Dendritic cell treated with granulocyte-macrophage colony-stimulating factor and Interleukin-4, amounts not matched to agents 40 ng/mL and 50 ng/mL, for 4 days (primary cell): ENCODE data around the gene MAML2.
"Not testable (repeated sequence)": the region's sequence is repeated elsewhere in the genome, so short reads cannot be mapped to it uniquely, and the experiment has no call there.

Experiments
- H3K27ac Mint-ChIP-seq: one replicate; pipeline ENCODE4 v1.8.0; 2022; ENCODE audit warnings: mild to moderate bottlenecking, mixed read lengths
- H3K27me3 Mint-ChIP-seq: one replicate; pipeline ENCODE4 v1.8.0; 2022; ENCODE audit warnings: mild to moderate bottlenecking, mixed read lengths
- H3K36me3 Mint-ChIP-seq: one replicate; pipeline ENCODE4 v1.8.0; 2022; ENCODE audit warnings: low read depth, mixed read lengths
- H3K4me1 Mint-ChIP-seq: one replicate; pipeline ENCODE4 v1.8.0; 2022; ENCODE audit warnings: low read depth, mixed read lengths
- H3K4me3 Mint-ChIP-seq: one replicate; pipeline ENCODE4 v1.8.0; 2022; ENCODE audit warnings: mild to moderate bottlenecking, moderate library complexity, mixed read lengths
- H3K9me3 Mint-ChIP-seq: one replicate; pipeline ENCODE4 v1.8.0; 2022; ENCODE audit warnings: mixed read lengths
- intact Hi-C: fragments of 100-400 bp; cut with micrococcal nuclease; formaldehyde crosslinking; loops from one replicate; pipeline ENCODE4 v1.15.0; 2022

Gene MAML2

GRCh38 chr11:96271777-96272176, 71.2 kb downstream of the MAML2 start:
- intact Hi-C loops, result no loop called here
- H3K4me3 Mint-ChIP-seq, result no peak overlapping the region
- peaks cover 24% of the 10 kb centered on the region for H3K36me3 Mint-ChIP-seq
- peaks cover 26% of the 10 kb centered on the region for H3K9me3 Mint-ChIP-seq
- H3K27ac Mint-ChIP-seq, result no peak overlapping the region
- H3K27me3 Mint-ChIP-seq, result no peaks in the 10 kb centered on the region
- peaks cover 17% of the 10 kb centered on the region for H3K4me1 Mint-ChIP-seq

DNA sequence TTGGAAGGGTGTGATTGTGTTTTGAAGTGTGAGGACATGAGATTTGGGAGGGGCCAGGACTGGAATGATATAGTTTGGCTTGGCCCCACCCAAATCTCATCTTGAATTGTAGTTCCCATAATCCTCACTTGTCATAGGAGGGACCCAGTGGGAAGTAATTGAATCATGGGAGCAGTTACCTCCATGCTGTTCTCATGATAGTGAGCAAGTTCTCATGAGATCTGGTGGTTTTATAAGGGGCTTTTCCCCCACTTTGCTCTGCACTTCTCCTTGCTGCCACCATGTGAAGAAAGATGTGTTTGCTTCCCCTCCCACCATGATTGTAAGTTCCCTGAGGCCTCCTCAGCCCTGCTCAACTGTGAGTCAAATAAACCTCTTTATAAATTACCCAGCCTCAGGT, 71.6 kb downstream of the MAML2 start:
- H3K27me3 Mint-ChIP-seq, H3K27ac Mint-ChIP-seq, intact Hi-C loops, H3K4me3 Mint-ChIP-seq: not testable (repeated sequence)
- Mint-ChIP-seq H3K9me3 (peaks cover 26% of the 10 kb centered on the region), H3K36me3 (peaks cover 24% of the 10 kb centered on the region), H3K4me1 (peaks cover 12% of the 10 kb centered on the region)

- intact Hi-C loops, result loop anchor here (5.0 kb wide), 1 partner anchor 34 kb away; no protein-coding TSS in a partner anchor
- H3K36me3 Mint-ChIP-seq, result peaks cover 24% of the 10 kb centered on the region
- peaks cover 26% of the 10 kb centered on the region for H3K9me3 Mint-ChIP-seq
- not testable (repeated sequence) for H3K4me3 Mint-ChIP-seq, H3K27ac Mint-ChIP-seq, H3K27me3 Mint-ChIP-seq
- peaks cover 31% of the 10 kb centered on the region for H3K4me1 Mint-ChIP-seq
Measured at GRCh38 chr11:96268527-96268926, 74.5 kb downstream of the MAML2 start.

GRCh38 chr11:96267496-96268032, 75.4 kb downstream of the MAML2 start:
- no peak overlapping the region for H3K4me3 Mint-ChIP-seq
- H3K4me1 Mint-ChIP-seq, result peaks cover 40% of the 10 kb centered on the region
- intact Hi-C loops, result loop anchor here (5.0 kb wide), 1 partner anchor 35 kb away; no protein-coding TSS in a partner anchor
- no peak overlapping the region for H3K27ac Mint-ChIP-seq
- H3K27me3 Mint-ChIP-seq, result peaks cover 1% of the 10 kb centered on the region
- peaks cover 24% of the 10 kb centered on the region for H3K36me3 Mint-ChIP-seq
- peaks cover 26% of the 10 kb centered on the region for H3K9me3 Mint-ChIP-seq

- peaks cover 1% of the 10 kb centered on the region for H3K27me3 Mint-ChIP-seq
- H3K4me3 Mint-ChIP-seq, result no peak overlapping the region
- no peak overlapping the region for H3K27ac Mint-ChIP-seq
- H3K4me1 Mint-ChIP-seq, result peaks cover 43% of the 10 kb centered on the region
- peaks cover 22% of the 10 kb centered on the region for H3K36me3 Mint-ChIP-seq
- intact Hi-C loops, result loop anchor here (5.0 kb wide), 1 partner anchor 35 kb away; no protein-coding TSS in a partner anchor
- peaks cover 25% of the 10 kb centered on the region for H3K9me3 Mint-ChIP-seq
Measured at GRCh38 chr11:96267001-96267495, 75.9 kb downstream of the MAML2 start.

DNA sequence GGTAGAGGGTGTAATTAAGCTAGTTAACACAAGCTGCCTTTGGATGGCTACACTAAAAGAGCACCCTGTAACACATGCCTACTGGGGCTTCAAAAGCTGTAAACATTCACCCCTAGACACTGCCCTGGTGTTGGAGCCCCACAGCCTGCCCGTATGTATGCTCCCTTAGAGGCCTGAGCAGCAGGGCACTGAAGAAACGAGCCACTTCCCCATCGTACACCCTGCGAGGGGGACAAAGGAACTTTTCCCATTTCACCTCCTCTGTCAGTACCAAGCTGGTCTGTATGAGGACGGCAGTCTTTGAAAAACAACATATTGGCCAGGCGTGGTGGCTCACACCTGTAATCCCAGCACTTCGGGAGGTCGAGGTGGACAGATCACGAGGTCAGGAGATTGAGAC, 77.0 kb downstream of the MAML2 start:
- peaks cover 12% of the 10 kb centered on the region for H3K36me3 Mint-ChIP-seq
- peaks cover 43% of the 10 kb centered on the region for H3K4me1 Mint-ChIP-seq
- peaks cover 1% of the 10 kb centered on the region for H3K27me3 Mint-ChIP-seq
- intact Hi-C loops, result loop anchor here (5.0 kb wide), 1 partner anchor 36 kb away; no protein-coding TSS in a partner anchor
- H3K4me3 Mint-ChIP-seq, result no peak overlapping the region
- peaks cover 14% of the 10 kb centered on the region for H3K9me3 Mint-ChIP-seq
- H3K27ac Mint-ChIP-seq, result no peak overlapping the region

GRCh38 chr11:96265220-96265737, 77.7 kb downstream of the MAML2 start:
- H3K4me3 Mint-ChIP-seq, result no peak overlapping the region
- intact Hi-C loops, result loop anchor here (5.0 kb wide), 1 partner anchor 37 kb away; no protein-coding TSS in a partner anchor
- peaks cover 9% of the 10 kb centered on the region for H3K9me3 Mint-ChIP-seq
- H3K36me3 Mint-ChIP-seq, result peaks cover 6% of the 10 kb centered on the region
- H3K27me3 Mint-ChIP-seq, result peaks cover 1% of the 10 kb centered on the region
- peak overlapping the region; percentile 14 for H3K27ac Mint-ChIP-seq
- peaks cover 46% of the 10 kb centered on the region for H3K4me1 Mint-ChIP-seq

GRCh38 chr11:96264364-96264763, 78.6 kb downstream of the MAML2 start:
- Mint-ChIP-seq H3K4me3 (no peak overlapping the region), H3K27ac (no peak overlapping the region), H3K27me3 (peaks cover 1% of the 10 kb centered on the region), H3K4me1 (peaks cover 49% of the 10 kb centered on the region), H3K9me3 (peaks cover under 1% of the 10 kb centered on the region), H3K36me3 (no peaks in the 10 kb centered on the region)
- intact Hi-C loops, result no loop called here

GRCh38 chr11:96263238-96263763, 79.7 kb downstream of the MAML2 start:
- intact Hi-C loops, result no loop called here
- Mint-ChIP-seq H3K4me1 (peaks cover 59% of the 10 kb centered on the region), H3K9me3 (no peaks in the 10 kb centered on the region), H3K27me3 (peaks cover 1% of the 10 kb centered on the region), H3K36me3 (no peaks in the 10 kb centered on the region), H3K27ac (no peak overlapping the region), H3K4me3 (no peak overlapping the region)

- peaks cover 1% of the 10 kb centered on the region for H3K27me3 Mint-ChIP-seq
- H3K36me3 Mint-ChIP-seq, result no peaks in the 10 kb centered on the region
- H3K4me3 Mint-ChIP-seq, result no peak overlapping the region
- no peak overlapping the region for H3K27ac Mint-ChIP-seq
- H3K4me1 Mint-ChIP-seq, result peaks cover 68% of the 10 kb centered on the region
- no peaks in the 10 kb centered on the region for H3K9me3 Mint-ChIP-seq
- intact Hi-C loops, result no loop called here
Measured at GRCh38 chr11:96260532-96260931, 82.5 kb downstream of the MAML2 start.

- intact Hi-C loops, result no loop called here
- Mint-ChIP-seq H3K27me3 (peaks cover 1% of the 10 kb centered on the region), H3K4me1 (peaks cover 68% of the 10 kb centered on the region), H3K36me3 (no peaks in the 10 kb centered on the region), H3K9me3 (no peaks in the 10 kb centered on the region), H3K4me3 (no peak overlapping the region), H3K27ac (no peak overlapping the region)
Measured at GRCh38 chr11:96260067-96260511, 82.9 kb downstream of the MAML2 start.

- Mint-ChIP-seq H3K36me3 (no peaks in the 10 kb centered on the region), H3K27ac (peak overlapping the region; percentile 20), H3K4me3 (no peak overlapping the region), H3K4me1 (peaks cover 68% of the 10 kb centered on the region), H3K27me3 (no peaks in the 10 kb centered on the region), H3K9me3 (no peaks in the 10 kb centered on the region)
- intact Hi-C loops, result no loop called here
Measured at GRCh38 chr11:96259134-96259830, 83.7 kb downstream of the MAML2 start.

- Mint-ChIP-seq H3K4me1 (peaks cover 70% of the 10 kb centered on the region), H3K36me3 (no peaks in the 10 kb centered on the region), H3K27ac (peak overlapping the region; percentile 30), H3K27me3 (no peaks in the 10 kb centered on the region), H3K4me3 (no peak overlapping the region), H3K9me3 (no peaks in the 10 kb centered on the region)
- intact Hi-C loops, result no loop called here
Measured at GRCh38 chr11:96257972-96258934, 84.7 kb downstream of the MAML2 start.
